Epithelial cell of proximal tubule (primary cell): ENCODE data around the gene GPR4. TPM values are rescaled to one million over a fixed set of nuclear protein-coding genes. Genes with fewer than 3 reads are reported as not detected.

Experiments used
- DNase-seq: peaks from one replicate; pipeline ENCODE4 v3.0.0-alpha.2; 2011; ENCODE audit warnings: low read depth
- H3K4me3 ChIP-seq: 2 replicates; pipeline ENCODE4 v1.5.1; 2011; ENCODE audit warnings: low read depth, mild to moderate bottlenecking, low read length
- CTCF ChIP-seq: conservative IDR thresholded peaks from 2 replicates; pipeline ENCODE4 v1.5.1; 2012; ENCODE audit warnings: low read depth, mild to moderate bottlenecking, low read length
- total RNA-seq: library from RNA; depleted of rRNA; stranded (reverse); fragments of >200 nt; gene quantifications from 2 replicates; pipeline ENCODE4 v1.2.3, GENCODE V29; 2015

The GPR4 gene
- total RNA-seq, 1 donor from 2014 or later: not detected

GRCh38 chr19:45553464-45553863 is 48.5 kb downstream of the GPR4 start:
- H3K4me3 ChIP-seq: no peak overlapping the region
- no peak for TF ChIP-seq CTCF
- DNase-seq: no peak

- no peak for DNase-seq
- TF ChIP-seq CTCF: no peak
- H3K4me3 ChIP-seq: no peak overlapping the region
These were observed 53.9 kb downstream of the GPR4 start for GRCh38 chr19:45547965-45548609.

- DNase-seq: no peak
- no peak overlapping the region for H3K4me3 ChIP-seq
- no peak for TF ChIP-seq CTCF
These were observed 54.7 kb downstream of the GPR4 start for GRCh38 chr19:45547211-45547770.

GRCh38 chr19:45542234-45542668 is 59.8 kb downstream of the GPR4 start:
- no peak overlapping the region for H3K4me3 ChIP-seq
- no peak for DNase-seq

More at GRCh38 chr19:45542234-45542668, 59.8 kb downstream of the GPR4 start:
- no peak for TF ChIP-seq CTCF

Other genes with a start within 250 kb of the GPR4 start
- gene ERCC2, start 231.6 kb downstream of the GPR4 start, total RNA-seq: 32.2 and 34.8 TPM in 2 replicates
- gene PPP1R13L, start 197.1 kb downstream of the GPR4 start, total RNA-seq: 15.2 and 16.8 TPM in 2 replicates
- 14.5 and 30.7 TPM in 2 replicates for gene POLR1G, start 195.6 kb downstream of the GPR4 start, total RNA-seq
- gene ERCC1, start 178.3 kb downstream of the GPR4 start, total RNA-seq: 66.6 and 71.6 TPM in 2 replicates
- gene FOSB, start 134.2 kb downstream of the GPR4 start, total RNA-seq: 0.65 and 3.4 TPM in 2 replicates
- 6.9 and 9.7 TPM in 2 replicates for gene RTN2, start 105.2 kb downstream of the GPR4 start, total RNA-seq
- gene PPM1N, start 103.8 kb downstream of the GPR4 start, total RNA-seq: 0.17 TPM in 1 of 2 replicates, not detected in the other
- 106 and 146 TPM in 2 replicates for gene VASP, start 94.7 kb downstream of the GPR4 start, total RNA-seq
- 10.1 and 12.6 TPM in 2 replicates for gene OPA3, start 17.4 kb downstream of the GPR4 start, total RNA-seq
- 17.7 and 33.6 TPM in 2 replicates for gene EML2, start 37.2 kb upstream of the GPR4 start, total RNA-seq
- 0.22 and 0.86 TPM in 2 replicates for gene GIPR, start 66.0 kb upstream of the GPR4 start, total RNA-seq
- 331 and 431 TPM in 2 replicates for gene SNRPD2, start 89.7 kb upstream of the GPR4 start, total RNA-seq
- gene QPCTL, start 90.5 kb upstream of the GPR4 start, total RNA-seq: 19.3 and 25.2 TPM in 2 replicates
- gene FBXO46, start 128.7 kb upstream of the GPR4 start, total RNA-seq: 6.6 and 11.5 TPM in 2 replicates
- gene MEIOSIN, start 131.2 kb upstream of the GPR4 start, total RNA-seq: not detected in 2 replicates
- gene SIX5, start 167.0 kb upstream of the GPR4 start, total RNA-seq: 8.2 and 11.2 TPM in 2 replicates
- 10.9 and 21.0 TPM in 2 replicates for gene DMPK, start 180.3 kb upstream of the GPR4 start, total RNA-seq
- 35.7 and 38.8 TPM in 2 replicates for gene DMWD, start 190.6 kb upstream of the GPR4 start, total RNA-seq
- gene RSPH6A, start 213.1 kb upstream of the GPR4 start, total RNA-seq: 0.07 TPM in 1 of 2 replicates, not detected in the other